Measurements from ENCODE around the gene CACTIN.
A peak's percentile ranks its signal among the peaks of the same experiment; 100 is the strongest.

Gene CACTIN

GRCh38 chr19:3623716-3624115 lies 2.9 kb downstream of the CACTIN start:
- no peak for DNase-seq

- DNase-seq = no peak
Measured at GRCh38 chr19:3622224-3622623, 4.4 kb downstream of the CACTIN start.

- DNase-seq = no peak
Measured at GRCh38 chr19:3621689-3622088, 4.9 kb downstream of the CACTIN start.

- no peak for DNase-seq
Measured at GRCh38 chr19:3620817-3621547, 5.6 kb downstream of the CACTIN start.

GRCh38 chr19:3620145-3620816 lies 6.3 kb downstream of the CACTIN start:
- DNase-seq = no peak

GRCh38 chr19:3619631-3620012 lies 7.0 kb downstream of the CACTIN start:
- no peak for DNase-seq

- no peak for DNase-seq
Measured at GRCh38 chr19:3618811-3619630, 7.6 kb downstream of the CACTIN start.

GRCh38 chr19:3618144-3618810 lies 8.3 kb downstream of the CACTIN start:
- DNase-seq = no peak

GRCh38 chr19:3617463-3617862 lies 9.1 kb downstream of the CACTIN start:
- no peak for DNase-seq

- no peak for DNase-seq
Measured at GRCh38 chr19:3615524-3616135, 11.0 kb downstream of the CACTIN start.

- DNase-seq = no peak
Measured at GRCh38 chr19:3614858-3615505, 11.6 kb downstream of the CACTIN start.

GRCh38 chr19:3613818-3614661 lies 12.6 kb downstream of the CACTIN start:
- no peak for DNase-seq

- no peak for DNase-seq
Measured at GRCh38 chr19:3612901-3613741, 13.5 kb downstream of the CACTIN start.

- DNase-seq = no peak
Measured at GRCh38 chr19:3612330-3612729, 14.3 kb downstream of the CACTIN start.

- DNase-seq = no peak
Measured at GRCh38 chr19:3611841-3612240, 14.7 kb downstream of the CACTIN start.

- no peak for DNase-seq
Measured at GRCh38 chr19:3610745-3611717, 15.6 kb downstream of the CACTIN start.

GRCh38 chr19:3609779-3610719 lies 16.5 kb downstream of the CACTIN start:
- DNase-seq = peak in 1 of 2 experiments; percentile 23

Measured in NCI-H446 (cell line).